ENCODE measurements around the gene SHPK. TPM values are rescaled to one million over a fixed set of nuclear protein-coding genes. Genes with fewer than 3 reads are reported as not detected.

SHPK gene
- polyA plus RNA-seq, 1 experiment = 8.7 TPM

DNA sequence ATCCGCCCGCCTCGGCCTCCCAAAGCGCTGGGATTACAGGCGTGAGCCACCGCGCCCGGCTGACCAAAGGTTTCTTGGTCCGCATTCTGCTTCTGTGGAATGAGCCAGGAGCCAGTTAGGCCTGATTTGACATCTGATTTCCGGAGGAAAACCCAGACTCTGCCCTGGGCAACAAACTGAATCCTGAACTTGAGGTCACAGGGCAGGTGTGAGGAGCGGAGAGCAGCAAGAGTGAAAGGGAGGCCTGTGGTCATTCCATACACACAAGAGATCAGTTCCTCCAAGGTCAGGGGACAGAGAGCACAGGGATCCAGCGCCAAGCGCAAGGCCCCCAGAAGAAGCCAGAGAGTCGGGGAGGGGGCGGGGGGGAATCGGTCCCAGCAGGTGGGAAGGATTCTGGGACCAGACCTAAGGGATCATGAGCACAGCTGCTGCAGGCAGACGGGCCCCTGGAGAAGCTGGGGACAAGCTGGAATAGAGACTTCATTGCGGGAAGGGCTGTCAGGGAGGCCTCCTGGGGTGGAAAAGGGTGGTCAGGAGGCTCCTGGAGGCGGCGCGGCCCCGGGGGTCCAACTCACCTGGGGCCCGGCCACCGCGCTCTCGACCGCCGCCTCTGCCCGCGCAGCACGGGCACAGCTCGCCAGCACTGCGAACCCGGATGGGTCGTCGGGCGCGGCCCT lies 436 bp downstream of the SHPK start:
- ChIA-PET POLR2A (interaction anchor here (0.7 to 2.3 kb wide), 8 partner anchors 13 to 587 kb away, joined by 3 to 32 read pairs (median 3); partner anchors contain the start of gene TAX1BP3), CTCF (interaction anchor here (0.6 to 2.7 kb wide), 4 partner anchors 12 to 1629 kb away, joined by 3 to 13 read pairs (median 6); no protein-coding TSS in a partner anchor)
- Histone ChIP-seq H3K27ac (ENCODE audit: low read depth, low read length) (no peak overlapping the region), H3K27me3 (ENCODE audit: control insufficient read depth, insufficient read depth, low read length) (no peaks in the 10 kb centered on the region), H3K9me3 (ENCODE audit: control insufficient read depth, insufficient read depth, low read length) (no peaks in the 10 kb centered on the region), H3K4me3 (ENCODE audit: low read depth, low read length) (peak overlapping the region; percentile 84)
- DNase-seq (ENCODE audit: low read depth, low spot score) = no peak
- TF ChIP-seq, protein P1, sequence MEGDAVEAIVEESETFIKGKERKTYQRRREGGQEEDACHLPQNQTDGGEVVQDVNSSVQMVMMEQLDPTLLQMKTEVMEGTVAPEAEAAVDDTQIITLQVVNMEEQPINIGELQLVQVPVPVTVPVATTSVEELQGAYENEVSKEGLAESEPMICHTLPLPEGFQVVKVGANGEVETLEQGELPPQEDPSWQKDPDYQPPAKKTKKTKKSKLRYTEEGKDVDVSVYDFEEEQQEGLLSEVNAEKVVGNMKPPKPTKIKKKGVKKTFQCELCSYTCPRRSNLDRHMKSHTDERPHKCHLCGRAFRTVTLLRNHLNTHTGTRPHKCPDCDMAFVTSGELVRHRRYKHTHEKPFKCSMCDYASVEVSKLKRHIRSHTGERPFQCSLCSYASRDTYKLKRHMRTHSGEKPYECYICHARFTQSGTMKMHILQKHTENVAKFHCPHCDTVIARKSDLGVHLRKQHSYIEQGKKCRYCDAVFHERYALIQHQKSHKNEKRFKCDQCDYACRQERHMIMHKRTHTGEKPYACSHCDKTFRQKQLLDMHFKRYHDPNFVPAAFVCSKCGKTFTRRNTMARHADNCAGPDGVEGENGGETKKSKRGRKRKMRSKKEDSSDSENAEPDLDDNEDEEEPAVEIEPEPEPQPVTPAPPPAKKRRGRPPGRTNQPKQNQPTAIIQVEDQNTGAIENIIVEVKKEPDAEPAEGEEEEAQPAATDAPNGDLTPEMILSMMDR (IDR thresholded peaks at IDR 0.05; ENCODE audit: low read depth, low read length) = no peak

DNA sequence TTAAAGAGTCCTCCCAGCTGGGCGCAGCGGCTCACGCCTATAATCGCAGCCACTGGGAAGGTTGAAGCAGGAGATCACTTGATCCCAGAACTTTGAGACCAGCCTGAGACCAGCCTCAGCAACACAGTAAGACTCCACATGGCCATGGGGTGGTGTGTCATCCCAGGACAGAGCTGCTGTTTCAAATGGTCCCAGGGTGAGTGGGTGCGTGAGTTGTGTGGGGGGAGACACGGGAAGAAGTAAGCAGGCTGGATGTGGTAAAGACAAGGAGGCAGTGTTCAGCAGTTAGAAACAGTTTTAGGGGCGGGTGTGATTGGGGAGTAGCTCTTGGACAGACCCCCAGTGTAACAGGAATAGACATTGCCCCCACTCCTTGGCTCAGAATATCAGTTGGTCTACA lies 3.8 kb downstream of the SHPK start:
- H3K4me3 ChIP-seq (ENCODE audit: low read depth, low read length) = no peak overlapping the region
- H3K27me3 ChIP-seq (ENCODE audit: control insufficient read depth, insufficient read depth, low read length) = no peaks in the 10 kb centered on the region
- POLR2A ChIA-PET = no interaction called here
- CTCF ChIA-PET = interaction anchor here (0.6 kb wide), 2 partner anchors 19 to 819 kb away, joined by 3 to 15 read pairs; no protein-coding TSS in a partner anchor
- TF ChIP-seq, protein P1 (IDR thresholded peaks at IDR 0.05; ENCODE audit: low read depth, low read length) = no peak
- H3K27ac ChIP-seq (ENCODE audit: low read depth, low read length) = no peak overlapping the region
- no peak for DNase-seq (ENCODE audit: low read depth, low spot score)
- no peaks in the 10 kb centered on the region for H3K9me3 ChIP-seq (ENCODE audit: control insufficient read depth, insufficient read depth, low read length)

DNA sequence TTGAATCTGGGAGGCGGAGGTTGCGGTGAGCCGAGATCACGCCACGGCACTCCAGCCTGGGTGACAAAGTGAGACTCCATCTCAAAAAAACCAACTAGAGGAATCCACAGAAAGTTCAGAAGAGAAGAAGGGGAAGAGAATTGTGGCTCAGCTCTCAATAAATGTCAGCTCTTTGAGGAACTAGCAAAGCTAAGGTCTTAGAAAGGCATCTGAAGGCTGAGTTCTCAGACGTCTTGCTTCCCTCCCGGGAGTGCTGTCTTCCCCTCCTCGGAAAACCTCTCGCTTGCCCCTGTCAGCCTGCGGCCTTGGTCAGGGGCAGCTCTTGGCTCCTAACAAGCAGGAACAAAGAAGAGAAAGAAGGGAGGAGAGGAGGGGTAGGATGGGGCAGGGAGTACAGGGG lies 5.3 kb downstream of the SHPK start:
- ChIA-PET POLR2A (no interaction called here), CTCF (no interaction called here)
- Histone ChIP-seq H3K9me3 (ENCODE audit: control insufficient read depth, insufficient read depth, low read length) (no peaks in the 10 kb centered on the region), H3K4me3 (ENCODE audit: low read depth, low read length) (no peak overlapping the region), H3K27ac (ENCODE audit: low read depth, low read length) (no peak overlapping the region), H3K27me3 (ENCODE audit: control insufficient read depth, insufficient read depth, low read length) (no peaks in the 10 kb centered on the region)
- TF ChIP-seq, protein P1 (IDR thresholded peaks at IDR 0.05; ENCODE audit: low read depth, low read length) = no peak
- DNase-seq (ENCODE audit: low read depth, low spot score) = no peak

DNA sequence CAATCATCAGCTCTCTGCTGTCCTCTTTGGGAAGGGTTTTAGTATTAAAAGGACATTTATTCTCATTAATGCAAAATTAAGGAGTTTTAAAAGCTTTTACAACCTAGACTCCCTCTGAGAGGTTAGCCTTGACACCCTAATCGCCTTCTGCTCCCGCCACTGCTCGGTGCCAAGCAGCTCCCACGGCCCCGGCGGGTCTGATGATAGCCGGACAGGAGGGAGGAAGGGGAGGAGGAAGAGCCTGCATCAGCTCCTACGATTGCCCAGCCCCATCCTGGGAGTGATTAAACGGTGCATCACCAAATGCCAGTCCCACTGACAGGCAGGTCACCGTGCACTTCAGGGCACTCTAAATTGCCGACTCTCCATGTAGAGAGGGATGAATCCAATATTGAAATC lies 8.3 kb downstream of the SHPK start:
- CTCF ChIA-PET = no interaction called here
- Histone ChIP-seq H3K27me3 (ENCODE audit: control insufficient read depth, insufficient read depth, low read length) (no peaks in the 10 kb centered on the region), H3K4me3 (ENCODE audit: low read depth, low read length) (no peak overlapping the region), H3K9me3 (ENCODE audit: control insufficient read depth, insufficient read depth, low read length) (no peaks in the 10 kb centered on the region; the same call in 1 of the 2 replicates), H3K27ac (ENCODE audit: low read depth, low read length) (no peak overlapping the region)
- POLR2A ChIA-PET = no interaction called here
- DNase-seq (ENCODE audit: low read depth, low spot score) = no peak
- TF ChIP-seq, protein P1 (IDR thresholded peaks at IDR 0.05; ENCODE audit: low read depth, low read length) = no peak
